Measurements from ENCODE around the gene EIPR1.

DNA sequence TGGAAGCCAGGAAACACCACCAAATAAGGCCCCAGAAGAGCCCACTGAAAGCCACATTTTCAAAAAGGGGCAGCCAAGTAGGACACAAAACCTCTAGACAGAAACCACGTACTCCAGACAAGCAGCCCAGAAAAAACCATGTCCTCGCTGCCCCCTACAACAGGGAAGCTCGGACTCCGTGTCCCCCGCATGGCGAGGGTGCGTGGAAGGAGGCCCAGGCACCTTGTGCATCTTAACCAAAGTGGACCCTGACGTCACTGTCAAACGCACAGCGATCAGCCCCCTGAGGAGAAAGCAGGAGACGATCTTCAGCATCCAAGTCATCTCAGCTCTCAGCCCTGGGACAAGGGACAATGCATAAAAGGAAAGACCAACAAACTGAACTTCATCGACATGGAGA is 168.4 kb downstream of the EIPR1 start:
- TF ChIP-seq, protein P1, sequence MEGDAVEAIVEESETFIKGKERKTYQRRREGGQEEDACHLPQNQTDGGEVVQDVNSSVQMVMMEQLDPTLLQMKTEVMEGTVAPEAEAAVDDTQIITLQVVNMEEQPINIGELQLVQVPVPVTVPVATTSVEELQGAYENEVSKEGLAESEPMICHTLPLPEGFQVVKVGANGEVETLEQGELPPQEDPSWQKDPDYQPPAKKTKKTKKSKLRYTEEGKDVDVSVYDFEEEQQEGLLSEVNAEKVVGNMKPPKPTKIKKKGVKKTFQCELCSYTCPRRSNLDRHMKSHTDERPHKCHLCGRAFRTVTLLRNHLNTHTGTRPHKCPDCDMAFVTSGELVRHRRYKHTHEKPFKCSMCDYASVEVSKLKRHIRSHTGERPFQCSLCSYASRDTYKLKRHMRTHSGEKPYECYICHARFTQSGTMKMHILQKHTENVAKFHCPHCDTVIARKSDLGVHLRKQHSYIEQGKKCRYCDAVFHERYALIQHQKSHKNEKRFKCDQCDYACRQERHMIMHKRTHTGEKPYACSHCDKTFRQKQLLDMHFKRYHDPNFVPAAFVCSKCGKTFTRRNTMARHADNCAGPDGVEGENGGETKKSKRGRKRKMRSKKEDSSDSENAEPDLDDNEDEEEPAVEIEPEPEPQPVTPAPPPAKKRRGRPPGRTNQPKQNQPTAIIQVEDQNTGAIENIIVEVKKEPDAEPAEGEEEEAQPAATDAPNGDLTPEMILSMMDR (IDR thresholded peaks at IDR 0.05): no peak
- TF ChIP-seq CREM (CRISPR knock-in tag; IDR thresholded peaks at IDR 0.05): no peak
